HG02973 (cell line): ENCODE data around the gene RBM47.
A peak's percentile ranks its signal among the peaks of the same experiment; 100 is the strongest.
"Not testable (repeated sequence)": the region's sequence is repeated elsewhere in the genome, so short reads cannot be mapped to it uniquely, and the experiment has no call there.

Source experiments
- ATAC-seq: cut with Tn5 transposase; IDR thresholded peaks from one replicate; pipeline ENCODE4 v1.9.1; 2021; ENCODE audit warnings: moderate library complexity; ENCODE audit not compliant: unreplicated experiment

The RBM47 gene

DNA sequence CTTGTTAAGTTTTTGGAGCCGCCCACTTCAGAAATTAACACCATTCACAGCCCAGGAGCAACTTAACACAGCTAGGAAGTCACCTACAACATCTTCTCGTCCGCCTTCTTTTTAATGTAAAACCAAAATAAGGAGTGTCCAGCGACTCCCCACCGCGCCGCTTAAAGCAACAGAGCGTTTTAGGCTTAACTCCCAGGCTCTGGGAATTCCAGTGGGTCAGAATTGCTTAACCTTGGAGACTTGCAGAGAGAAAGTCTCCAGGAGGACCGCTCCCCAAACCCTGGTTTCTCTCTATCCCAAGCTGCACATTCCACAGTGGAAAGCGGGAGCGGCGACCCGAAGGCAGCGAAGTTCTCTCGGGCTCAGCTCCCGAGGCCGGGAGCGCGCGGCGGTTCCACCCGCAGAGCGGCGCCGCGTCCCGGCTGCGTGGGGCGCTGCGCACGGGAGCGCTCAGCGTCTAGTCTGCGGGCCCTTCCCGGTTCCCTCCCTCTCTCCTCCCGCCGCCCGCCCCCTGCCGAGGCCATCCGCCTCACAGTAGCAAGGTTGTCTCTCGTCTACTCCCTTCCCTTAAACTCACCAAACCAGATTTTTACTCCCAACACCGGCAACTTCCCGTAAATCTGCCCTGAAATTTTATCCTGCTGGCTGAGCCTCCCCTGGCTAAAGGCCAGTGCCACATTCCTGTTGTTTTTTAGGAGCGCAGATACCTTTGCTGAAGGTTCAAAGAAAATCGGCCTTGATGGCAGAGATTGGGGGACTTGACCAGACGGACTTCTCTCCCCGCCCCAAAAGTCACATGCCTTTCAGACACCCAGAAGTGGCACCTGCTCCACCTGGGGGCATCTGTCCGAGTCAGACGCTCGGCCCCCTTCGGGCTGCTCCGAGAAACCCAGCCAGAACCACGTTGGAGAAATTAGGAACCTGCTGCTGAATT is at the start of gene RBM47:
Gene RBM47 (minus strand): TSS at position 464 of the 934 bp plus-strand sequence. CDS start 190,971 bp downstream, outside the sequence.
- peak; percentile 34 for ATAC-seq

DNA sequence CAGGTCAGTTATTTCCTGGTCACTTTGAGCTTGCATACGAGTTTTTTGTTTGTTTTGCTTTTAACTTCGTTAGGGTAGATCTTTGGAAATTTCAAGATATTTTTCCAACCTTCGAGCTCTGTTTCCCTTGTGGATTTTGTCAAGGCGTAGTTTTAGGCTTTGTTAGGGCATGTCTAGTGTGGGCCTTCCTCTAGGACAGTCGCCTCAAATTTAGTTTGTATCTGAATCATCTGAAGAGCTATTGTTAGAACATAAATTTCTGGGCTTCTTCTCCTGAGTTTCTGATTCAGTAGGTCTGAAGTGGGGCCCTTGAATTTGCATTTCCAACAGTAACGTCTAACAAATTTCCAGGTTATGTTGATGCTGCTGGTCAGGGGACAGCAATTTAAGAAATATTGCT is 48.8 kb upstream of the RBM47 start:
- ATAC-seq: no peak

DNA sequence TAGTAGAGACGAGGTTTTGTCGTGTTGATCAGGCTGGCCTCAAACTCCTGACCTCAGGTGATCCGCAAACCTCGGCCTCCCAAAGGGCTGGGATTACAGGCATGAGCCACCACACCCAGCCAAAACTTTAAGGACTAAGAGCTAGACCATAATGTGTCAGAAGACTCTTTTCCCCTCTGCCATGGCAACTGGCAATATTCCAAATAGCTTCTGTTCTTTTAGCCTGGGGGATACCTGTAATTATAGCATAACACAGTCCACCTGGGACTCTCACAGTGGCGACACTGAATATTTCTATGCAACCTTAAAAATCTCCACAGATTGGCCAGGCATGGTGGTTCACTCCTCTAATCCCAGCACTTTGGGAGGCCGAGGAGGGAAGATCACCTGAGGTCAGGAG is 45.5 kb upstream of the RBM47 start:
- ATAC-seq: no peak

DNA sequence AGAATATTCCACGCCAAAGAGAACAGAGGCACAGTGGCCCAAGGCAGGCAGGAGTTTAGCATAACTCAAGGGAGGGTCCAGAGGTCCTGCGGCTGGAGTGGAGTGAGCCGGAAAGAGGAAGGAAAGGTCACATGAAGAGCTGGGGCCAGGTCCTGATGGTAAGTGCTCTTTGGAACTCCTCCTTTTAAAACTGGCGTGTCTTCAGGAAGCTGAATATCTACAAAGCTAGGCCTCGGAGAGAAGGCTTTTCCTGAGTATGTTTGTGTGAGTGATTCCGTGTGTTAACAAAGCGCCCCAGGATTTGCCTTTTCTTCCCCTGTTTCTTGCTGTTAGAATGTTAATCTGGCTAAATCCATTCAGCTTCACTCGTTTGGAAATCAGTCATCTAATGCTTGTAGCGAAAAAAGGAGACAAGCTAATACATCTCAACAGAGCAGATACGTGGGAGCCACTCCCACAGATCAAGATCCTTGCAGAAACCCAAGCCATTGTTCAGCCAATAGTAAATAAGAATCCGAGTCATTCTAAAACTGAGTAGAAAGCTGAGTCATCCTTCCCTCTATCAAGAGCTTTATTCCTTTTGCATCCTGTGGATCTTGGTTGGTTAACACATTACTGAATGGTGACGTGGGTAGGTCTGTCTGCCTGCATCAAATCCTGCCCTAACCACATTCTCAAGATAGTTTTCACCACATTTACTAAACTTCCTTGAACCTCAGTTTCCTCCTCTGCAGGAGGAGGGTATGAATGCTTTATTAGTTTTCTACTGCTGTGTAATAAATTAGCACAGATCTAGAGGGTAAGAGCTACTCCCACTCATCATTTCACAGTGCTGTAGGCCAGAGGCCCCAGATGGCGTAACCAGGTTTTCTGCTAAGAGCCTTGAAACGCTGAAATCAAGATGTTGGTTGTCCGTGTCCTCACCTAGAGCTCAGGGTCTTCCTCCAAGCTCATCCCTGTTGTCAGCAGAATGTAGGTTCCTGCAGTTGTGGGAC is 43.2 kb upstream of the RBM47 start:
- ATAC-seq: peak; percentile 73

DNA sequence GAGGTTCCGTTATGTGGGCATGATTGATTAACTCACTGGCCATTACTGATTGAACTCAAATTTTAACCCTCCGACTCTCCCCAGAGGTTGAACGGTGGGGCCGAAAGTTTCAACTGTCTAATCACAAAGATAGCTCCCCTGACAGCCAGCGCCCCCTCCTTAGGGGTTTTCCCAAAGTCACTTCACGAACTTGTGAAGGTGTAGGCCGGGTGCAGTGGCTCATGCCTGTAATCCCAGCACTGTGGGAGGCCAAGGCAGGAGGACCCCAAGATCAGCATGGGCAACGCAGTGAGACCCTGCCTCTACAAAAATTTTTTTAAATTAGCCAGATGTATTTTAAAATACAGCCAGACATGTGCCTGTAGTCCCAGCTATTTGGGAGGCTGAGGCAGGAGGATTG is 39.8 kb upstream of the RBM47 start:
- no peak for ATAC-seq

DNA sequence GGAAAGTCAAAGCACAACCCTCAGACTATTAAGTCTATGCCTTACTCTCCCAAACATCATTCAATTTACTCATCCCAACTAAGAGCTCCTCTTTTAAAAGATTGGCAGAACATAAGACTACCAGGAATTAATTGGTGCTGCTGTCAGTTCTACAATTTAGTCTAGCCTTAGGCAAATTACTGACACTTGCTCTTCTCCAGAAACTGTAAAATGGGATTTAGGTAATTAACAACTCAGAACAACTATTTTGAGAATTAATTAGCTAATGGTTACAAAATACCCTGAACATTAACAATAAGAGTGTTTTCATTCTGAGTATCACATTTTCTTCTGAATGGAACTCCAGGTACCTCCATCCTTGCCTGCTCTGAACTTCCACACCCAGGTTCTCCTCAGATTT is 36.2 kb upstream of the RBM47 start:
- ATAC-seq: no peak

DNA sequence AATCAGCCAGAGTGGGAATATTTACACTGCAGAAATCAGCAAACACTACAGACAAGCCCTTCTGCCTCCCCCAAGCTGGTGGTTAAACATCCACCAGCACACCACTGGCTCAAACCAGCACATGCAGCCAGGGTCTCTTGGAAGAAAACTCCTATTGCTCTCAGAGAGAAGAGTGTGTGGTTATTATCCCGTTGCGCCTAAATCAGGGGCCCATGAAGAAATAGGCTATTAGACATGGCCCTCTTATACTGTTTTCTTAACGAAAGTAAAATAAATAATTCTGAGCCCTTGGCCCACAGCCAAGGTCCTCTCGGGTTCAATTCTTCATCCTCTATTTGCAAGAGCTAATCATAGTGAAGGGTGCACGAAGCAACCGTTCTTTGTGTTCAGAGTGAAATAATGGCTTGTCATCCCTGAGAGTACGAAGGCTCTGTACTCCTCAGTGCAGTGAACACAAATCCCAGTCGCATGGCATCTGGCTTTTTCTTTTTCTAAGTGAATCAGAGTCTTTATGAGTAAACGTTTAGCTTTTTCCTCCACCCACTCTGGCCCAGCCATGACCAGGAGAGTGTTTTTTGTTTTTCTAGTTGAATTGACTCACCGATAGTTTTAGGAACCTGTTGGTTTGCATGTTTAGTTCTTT is 33.4 kb upstream of the RBM47 start:
- ATAC-seq: peak; percentile 64

DNA sequence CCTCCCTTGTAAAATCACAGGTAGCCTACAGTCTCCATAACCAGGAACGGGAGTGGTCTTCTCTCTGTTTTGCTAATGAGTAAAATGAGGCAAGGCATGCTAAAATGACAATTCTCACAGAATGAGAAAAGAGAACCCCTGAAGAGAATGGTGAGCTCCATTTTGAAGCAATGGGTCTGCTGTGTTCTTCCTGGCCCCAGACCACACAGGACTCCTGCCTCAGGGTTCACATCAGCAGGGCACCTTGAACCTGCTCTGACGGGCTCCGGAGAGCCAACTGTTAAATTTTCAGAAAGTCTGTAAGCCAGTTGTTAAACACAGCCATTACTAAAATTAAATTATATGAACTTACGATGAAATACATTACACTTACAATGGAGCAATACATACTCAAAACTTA is 32.1 kb upstream of the RBM47 start:
- no peak for ATAC-seq

DNA sequence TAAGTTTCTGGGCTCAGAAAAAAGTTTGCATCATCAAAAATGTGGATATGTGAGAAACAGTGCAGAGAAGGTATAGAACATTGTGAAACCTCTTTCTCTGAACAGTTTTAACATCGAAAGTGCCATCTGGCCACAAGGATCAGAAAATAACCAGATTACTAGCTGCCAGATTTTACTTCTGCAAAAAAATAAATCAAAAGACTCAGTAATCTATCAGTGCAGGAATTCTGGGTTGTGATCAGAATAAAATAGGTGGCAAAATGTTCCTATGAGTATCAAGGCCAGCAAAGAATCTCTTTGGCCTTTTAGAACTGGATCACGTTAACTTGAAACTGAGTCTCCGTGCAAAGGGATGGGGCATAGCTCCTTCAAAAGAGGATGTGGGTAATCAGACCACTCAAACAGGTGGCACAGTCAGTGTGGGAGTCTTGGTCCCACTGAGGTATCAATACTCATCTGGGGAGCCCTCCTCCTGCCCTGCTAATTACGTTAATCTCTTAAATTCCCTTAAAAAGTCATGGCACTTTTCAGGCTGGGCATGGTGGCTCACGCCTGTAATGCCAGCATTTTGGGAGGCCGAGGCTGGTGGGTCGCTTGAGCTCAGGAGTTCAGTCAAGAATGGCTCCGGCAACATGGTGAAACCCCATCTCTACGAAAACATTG is 26.7 kb upstream of the RBM47 start:
- ATAC-seq: peak; percentile 93

DNA sequence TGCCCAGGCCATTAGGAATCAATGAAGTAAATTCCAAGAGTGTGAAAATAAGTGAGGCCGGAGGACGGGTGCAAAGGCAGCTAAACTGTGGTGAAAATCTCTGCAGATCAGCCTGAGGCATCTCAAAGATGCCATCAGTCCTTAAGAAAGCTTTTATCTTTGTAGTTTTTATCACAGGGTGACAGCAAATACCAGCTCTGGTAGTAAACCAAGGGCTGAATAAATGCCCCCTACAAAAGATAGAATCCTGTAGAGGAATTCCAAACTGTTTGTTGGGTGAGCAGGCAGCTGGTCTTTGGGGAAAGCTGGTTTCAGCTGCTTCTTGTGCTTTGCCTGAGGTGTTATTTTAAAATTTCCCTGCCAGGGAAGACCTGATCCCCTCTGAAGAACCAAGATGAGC is 21.6 kb upstream of the RBM47 start:
- no peak for ATAC-seq

DNA sequence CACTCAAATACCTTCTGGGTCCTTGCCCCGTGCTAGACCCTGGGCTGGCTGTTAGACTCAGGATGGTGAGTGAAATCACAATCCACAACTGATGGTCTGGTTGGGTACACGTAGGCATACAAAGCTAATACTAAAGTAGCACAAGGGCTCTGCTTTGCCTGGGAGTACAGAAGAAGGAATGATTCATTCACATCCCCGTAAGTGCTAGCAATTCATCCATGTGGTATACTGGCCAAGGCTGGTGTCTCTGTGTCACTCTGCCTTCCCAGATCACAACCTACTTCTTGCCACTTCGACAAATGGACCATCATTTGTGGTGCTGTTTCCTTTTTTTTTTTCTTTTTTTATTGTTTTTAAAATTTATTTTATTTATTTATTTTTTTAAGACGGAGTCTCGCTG is 19.7 kb upstream of the RBM47 start:
- no peak for ATAC-seq

DNA sequence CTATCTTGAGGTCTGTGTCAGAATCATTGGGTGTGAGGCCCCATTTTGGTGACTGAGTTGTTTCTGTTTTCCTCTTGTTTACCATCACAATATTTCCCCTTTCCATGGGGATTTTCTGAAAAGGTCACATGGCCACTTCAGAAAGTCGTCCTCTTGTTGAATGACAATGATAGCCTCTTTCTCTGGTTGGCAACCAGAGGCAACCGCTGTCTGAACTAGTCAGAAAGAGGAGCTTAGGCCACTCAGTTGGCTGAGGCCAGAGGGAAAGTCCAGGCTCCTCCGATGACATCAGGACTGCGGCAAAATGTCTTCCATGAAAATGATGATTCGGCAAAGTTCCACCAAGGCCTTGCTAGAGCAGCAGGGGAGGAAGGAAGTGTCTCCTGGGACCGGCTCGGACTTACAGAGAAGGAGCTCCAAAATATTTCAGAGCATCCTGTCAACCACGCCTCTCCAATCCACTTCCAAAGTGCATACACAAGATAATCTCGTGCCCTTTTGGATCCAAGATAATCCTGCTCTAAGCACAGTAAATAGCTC is 19.1 kb upstream of the RBM47 start:
- no peak for ATAC-seq

DNA sequence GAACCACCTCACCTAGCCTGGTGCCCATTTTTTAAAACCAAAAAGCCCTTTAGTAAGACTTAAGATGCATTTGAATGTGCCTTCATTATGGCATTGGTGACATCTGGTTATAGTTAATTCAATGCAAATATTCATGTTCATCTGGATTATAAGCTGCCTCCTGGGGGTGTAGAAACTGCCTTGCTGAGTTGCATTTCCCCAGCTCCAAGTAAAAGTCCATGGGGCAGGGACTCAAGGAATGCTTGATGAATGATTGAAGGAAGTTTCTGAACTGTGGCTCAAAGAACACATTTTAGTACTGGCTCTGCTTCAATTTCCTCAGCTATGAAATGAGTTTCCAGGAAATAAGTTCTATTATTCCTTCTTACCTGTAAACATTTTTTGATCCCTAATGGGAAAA is 18.5 kb upstream of the RBM47 start:
- no peak for ATAC-seq

DNA sequence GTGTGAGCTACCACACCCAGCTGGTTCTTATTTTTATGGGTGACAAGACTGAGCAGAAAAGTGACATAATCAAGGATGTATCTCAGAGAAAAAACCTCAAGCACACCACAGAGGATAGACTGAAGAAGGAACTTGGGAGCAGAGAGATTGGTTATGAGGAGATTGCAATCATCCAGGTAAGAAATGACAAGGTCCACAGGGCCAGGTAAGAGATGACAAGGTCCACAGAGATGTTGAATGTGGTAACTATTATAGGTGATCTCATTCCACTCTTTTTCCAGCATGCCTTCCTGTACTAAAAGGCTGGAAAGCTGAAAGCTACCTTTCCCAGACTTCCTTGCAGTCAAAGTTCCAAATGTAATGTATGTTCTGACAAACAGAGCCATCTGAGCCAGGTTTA is 15.9 kb upstream of the RBM47 start:
- no peak for ATAC-seq

DNA sequence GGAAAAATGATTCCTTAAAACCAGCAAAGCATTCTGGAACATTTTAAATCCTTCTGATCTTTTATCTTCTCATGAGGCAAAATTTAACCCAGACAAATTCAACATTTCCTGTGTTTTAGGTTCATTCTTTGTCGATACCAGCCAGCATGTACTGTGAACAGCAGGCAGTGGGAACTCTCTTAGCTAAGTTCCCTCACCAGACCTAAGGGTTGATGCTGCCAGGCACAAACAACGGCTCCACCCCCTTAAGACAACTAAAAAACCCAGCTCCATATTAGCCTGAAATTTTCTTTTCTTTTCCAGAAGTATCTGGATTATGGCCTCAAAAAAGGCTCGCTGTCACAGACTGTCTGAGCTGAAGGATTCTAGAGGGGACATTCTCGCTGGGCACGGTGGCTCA is 2.4 kb upstream of the RBM47 start:
- ATAC-seq: no peak

DNA sequence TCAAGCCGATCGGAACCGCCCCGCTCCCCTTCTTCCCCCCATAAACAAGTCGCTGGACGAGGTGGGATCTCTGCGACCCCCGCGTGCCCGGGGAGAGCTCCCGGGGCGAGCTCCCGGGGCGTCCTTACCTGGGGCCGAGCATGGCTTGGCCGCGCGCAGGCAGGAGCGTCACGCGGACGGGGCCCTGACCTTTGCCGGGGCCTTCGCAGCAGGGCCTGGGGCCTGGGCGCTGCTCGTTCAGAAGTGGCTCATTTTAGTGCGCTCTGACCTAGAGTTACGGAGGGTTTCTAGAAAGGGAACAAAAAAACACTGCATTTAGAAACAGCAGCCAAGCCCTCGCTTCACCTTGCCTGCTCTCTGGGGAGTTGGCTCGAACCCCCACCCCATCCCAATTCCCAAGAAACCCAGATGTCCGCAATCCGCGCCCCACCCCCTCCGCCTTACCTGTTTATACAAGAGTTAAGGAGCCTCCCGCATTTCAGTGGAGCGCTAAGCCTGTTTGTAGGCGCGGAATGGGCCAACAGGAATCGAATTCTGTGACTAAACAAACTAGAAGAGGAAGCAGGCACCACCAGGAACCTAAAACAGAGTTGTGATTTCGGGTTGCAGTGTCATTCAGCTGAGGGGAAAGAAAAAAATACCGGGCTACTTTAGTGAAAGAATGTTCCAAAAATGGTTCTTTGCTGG is 814 bp upstream of the RBM47 start:
- ATAC-seq: peak; percentile 45

DNA sequence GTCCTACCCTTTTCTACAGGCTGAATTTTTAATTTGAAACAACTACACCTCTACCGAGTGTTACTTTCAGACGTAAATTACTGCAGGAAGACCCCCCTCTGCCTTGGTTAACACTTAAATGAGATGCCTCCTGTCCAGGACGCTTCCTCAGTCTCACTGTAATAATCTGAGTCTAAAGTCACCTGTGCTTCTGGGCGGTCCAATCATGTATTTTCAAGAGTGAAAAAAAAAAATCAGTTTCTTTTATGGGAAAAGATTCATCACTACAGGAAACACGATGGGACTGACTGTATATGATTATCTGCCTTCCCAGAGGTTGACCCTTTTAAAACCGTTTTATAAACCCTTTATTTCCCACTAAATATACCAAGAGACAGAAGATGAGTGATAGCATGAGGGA is 776 bp downstream of the RBM47 start:
- no peak for ATAC-seq

DNA sequence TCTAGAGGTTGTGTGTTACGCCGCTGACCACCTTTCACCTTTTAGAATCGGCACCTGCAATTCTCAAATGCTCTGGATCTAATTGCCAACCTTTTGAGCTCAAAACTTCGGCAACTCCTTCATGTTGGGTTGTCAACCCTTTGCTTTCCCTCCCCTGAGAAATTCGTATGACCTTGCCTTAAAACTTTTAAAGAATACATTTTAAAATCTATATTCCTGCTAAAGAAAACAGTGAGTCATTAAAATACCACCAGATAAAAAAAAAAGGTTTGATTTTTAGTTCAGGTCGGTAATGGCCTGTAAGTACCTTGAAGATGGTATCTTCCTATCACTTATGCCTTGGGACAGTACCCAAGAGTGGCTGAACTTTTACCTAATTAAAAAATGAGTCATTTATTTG is 1.3 kb downstream of the RBM47 start:
- ATAC-seq: not testable (repeated sequence)

DNA sequence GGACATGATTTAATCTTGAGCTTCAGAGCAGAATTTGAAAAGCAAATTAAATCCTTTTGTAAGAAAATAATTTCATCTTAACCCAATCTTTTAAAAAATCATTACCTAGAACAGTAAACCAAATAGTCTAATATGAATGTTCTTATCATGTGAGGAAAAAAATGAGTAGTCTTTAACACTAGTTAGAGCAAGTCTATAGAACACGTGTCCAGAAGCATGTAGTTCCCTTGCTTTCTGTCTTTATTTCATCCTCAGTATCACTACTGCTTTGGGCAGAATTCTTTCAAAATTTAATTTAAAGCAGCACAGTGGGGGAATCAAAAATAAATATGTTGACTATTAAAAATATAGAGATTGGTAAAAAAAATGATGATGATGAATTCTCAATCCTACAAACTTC is 2.1 kb downstream of the RBM47 start:
- ATAC-seq: no peak
